Measurements from ENCODE around the gene GPRC5D. TPM values are rescaled to one million over a fixed set of nuclear protein-coding genes. Genes with fewer than 3 reads are reported as not detected.
A peak's percentile ranks its signal among the peaks of the same experiment; 100 is the strongest.

Gene GPRC5D
- total and polyA plus RNA-seq, 2 experiments from 2014 or later = not detected

- H4K20me1 ChIP-seq (ENCODE audit: insufficient read depth) = no peaks in the 10 kb centered on the region
- H3K4me1 ChIP-seq (ENCODE audit: insufficient read depth) = peaks cover 11% of the 10 kb centered on the region
- H3K79me2 ChIP-seq (ENCODE audit: insufficient read depth) = no peaks in the 10 kb centered on the region
- in situ Hi-C loops (cut with MboI) = no loop called here
- H3K27me3 ChIP-seq (replicated peaks; ENCODE audit: insufficient read depth) = no peaks in the 10 kb centered on the region
- H3K9ac ChIP-seq = no peak overlapping the region
- H3K4me3 ChIP-seq = no peak overlapping the region
- 50 to 58% methylated on average over 2 of the region's 2 CpGs for WGBS, 2 experiments (ENCODE audit: low coverage in 1 of 2, low lambda C conversion rate in 2 of 2, missing lambda C conversion rate in 2 of 2)
- H3K9me3 ChIP-seq (ENCODE audit: low read depth) = no peaks in the 10 kb centered on the region
- H3K36me3 ChIP-seq (ENCODE audit: low read depth) = no peaks in the 10 kb centered on the region
- no peak overlapping the region for H3K27ac ChIP-seq
- H3K9me2 ChIP-seq (ENCODE audit: insufficient read depth) = no peaks in the 10 kb centered on the region
- H3F3A ChIP-seq (ENCODE audit: insufficient read depth) = 0 out of 2 replicates have a peak, but pooled peaks cover 5% of the 10 kb centered on the region
- TF ChIP-seq EZH2phosphoT487 (IDR thresholded peaks at IDR 0.05; ENCODE audit: insufficient read depth, low read depth) (no peak), EZH2 (IDR thresholded peaks at IDR 0.05; ENCODE audit: insufficient read depth, poor library complexity, severe bottlenecking) (no peak)
- no peak overlapping the region for H2AFZ ChIP-seq
- H3K4me2 ChIP-seq (ENCODE audit: unreplicated experiment) = no peak overlapping the region
- DNase-seq = no peak
Measured at GRCh38 chr12:12930633-12931219, 21.2 kb downstream of the GPRC5D start.

- TF ChIP-seq EZH2phosphoT487 (IDR thresholded peaks at IDR 0.05; ENCODE audit: insufficient read depth, low read depth) (no peak), EZH2 (IDR thresholded peaks at IDR 0.05; ENCODE audit: insufficient read depth, poor library complexity, severe bottlenecking) (no peak)
- Histone ChIP-seq H2AFZ (no peak overlapping the region), H3K79me2 (ENCODE audit: insufficient read depth) (no peaks in the 10 kb centered on the region), H3K4me1 (ENCODE audit: insufficient read depth) (peaks cover 17% of the 10 kb centered on the region), H3K9me3 (ENCODE audit: low read depth) (no peaks in the 10 kb centered on the region), H3K27me3 (replicated peaks; ENCODE audit: insufficient read depth) (no peaks in the 10 kb centered on the region), H3K4me2 (ENCODE audit: unreplicated experiment) (no peak overlapping the region), H3K36me3 (ENCODE audit: low read depth) (no peaks in the 10 kb centered on the region), H3K4me3 (no peak overlapping the region), H3K27ac (no peak overlapping the region), H3K9me2 (ENCODE audit: insufficient read depth) (no peaks in the 10 kb centered on the region), H4K20me1 (ENCODE audit: insufficient read depth) (no peaks in the 10 kb centered on the region), H3K9ac (no peak overlapping the region), H3F3A (ENCODE audit: insufficient read depth) (0 out of 2 replicates have a peak, but pooled peaks cover 5% of the 10 kb centered on the region)
- no peak for DNase-seq
- WGBS, 2 experiments (ENCODE audit: low coverage in 1 of 2, low lambda C conversion rate in 2 of 2, missing lambda C conversion rate in 2 of 2) = 93 to 95% methylated on average over 6 of the region's 6 CpGs
- in situ Hi-C loops (cut with MboI) = no loop called here
Measured at GRCh38 chr12:12929696-12930095, 22.3 kb downstream of the GPRC5D start.

GRCh38 chr12:12927211-12928079 lies 24.5 kb downstream of the GPRC5D start:
- in situ Hi-C loops (cut with MboI) = no loop called here
- Histone ChIP-seq H3K4me1 (ENCODE audit: insufficient read depth) (peaks cover 18% of the 10 kb centered on the region), H2AFZ (no peak overlapping the region), H3K27ac (no peak overlapping the region), H4K20me1 (ENCODE audit: insufficient read depth) (no peaks in the 10 kb centered on the region), H3K4me2 (ENCODE audit: unreplicated experiment) (no peak overlapping the region), H3K9ac (no peak overlapping the region), H3K9me2 (ENCODE audit: insufficient read depth) (no peaks in the 10 kb centered on the region), H3K27me3 (replicated peaks; ENCODE audit: insufficient read depth) (no peaks in the 10 kb centered on the region), H3F3A (ENCODE audit: insufficient read depth) (peaks cover 5% of the 10 kb centered on the region; the same call in 1 of the 2 replicates), H3K9me3 (ENCODE audit: low read depth) (no peaks in the 10 kb centered on the region), H3K4me3 (no peak overlapping the region), H3K36me3 (ENCODE audit: low read depth) (no peaks in the 10 kb centered on the region), H3K79me2 (ENCODE audit: insufficient read depth) (no peaks in the 10 kb centered on the region)
- DNase-seq = no peak
- WGBS, 2 experiments (ENCODE audit: low coverage in 1 of 2, low lambda C conversion rate in 2 of 2, missing lambda C conversion rate in 2 of 2) = 69 to 80% methylated on average over 25 to 27 of the region's 27 CpGs
- TF ChIP-seq EZH2 (IDR thresholded peaks at IDR 0.05; ENCODE audit: insufficient read depth, poor library complexity, severe bottlenecking) (no peak), EZH2phosphoT487 (IDR thresholded peaks at IDR 0.05; ENCODE audit: insufficient read depth, low read depth) (no peak)

DNA sequence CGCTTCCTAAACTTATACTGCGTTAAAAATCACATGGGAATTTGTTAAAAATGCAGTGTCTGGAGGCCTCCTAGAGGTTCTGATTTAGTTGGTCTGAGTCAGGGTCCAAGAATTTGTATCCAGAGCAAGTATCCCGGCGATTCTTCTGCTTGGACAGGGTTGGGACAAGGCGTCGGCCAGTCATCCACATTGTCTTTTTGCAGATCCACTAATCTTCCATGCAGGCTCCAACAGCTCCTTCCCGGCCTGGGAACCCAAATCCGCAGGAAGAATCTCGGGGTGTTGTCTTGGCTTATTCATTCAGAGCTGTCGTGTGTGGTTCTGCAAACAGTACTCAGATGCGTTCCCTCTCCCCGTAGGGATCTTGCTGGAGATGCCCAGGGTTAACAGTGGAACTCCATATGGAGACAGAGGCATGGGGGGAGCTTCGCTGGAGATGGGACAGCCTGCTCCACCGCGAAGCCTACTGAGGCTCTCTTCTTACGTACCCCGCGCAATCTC lies 25.3 kb downstream of the GPRC5D start:
- no peaks in the 10 kb centered on the region for H3K36me3 ChIP-seq (ENCODE audit: low read depth)
- no peak overlapping the region for H3K4me3 ChIP-seq
- peaks cover 8% of the 10 kb centered on the region for H3F3A ChIP-seq (ENCODE audit: insufficient read depth)
- H3K4me2 ChIP-seq (ENCODE audit: unreplicated experiment) = no peak overlapping the region
- peak; percentile 72 for DNase-seq
- no peaks in the 10 kb centered on the region for H3K9me2 ChIP-seq (ENCODE audit: insufficient read depth)
- WGBS, 2 experiments (ENCODE audit: low coverage in 1 of 2, low lambda C conversion rate in 2 of 2, missing lambda C conversion rate in 2 of 2) = 79 to 80% methylated on average over 18 of the region's 18 CpGs
- H3K27me3 ChIP-seq (replicated peaks; ENCODE audit: insufficient read depth) = no peaks in the 10 kb centered on the region
- H3K9me3 ChIP-seq (ENCODE audit: low read depth) = no peaks in the 10 kb centered on the region
- H3K9ac ChIP-seq = peak overlapping the region; percentile 26; the same call in 1 of the 2 replicates
- peaks cover 26% of the 10 kb centered on the region for H3K4me1 ChIP-seq (ENCODE audit: insufficient read depth)
- H3K27ac ChIP-seq = peak overlapping the region; percentile 31; the same call in 1 of the 2 replicates
- no peaks in the 10 kb centered on the region for H3K79me2 ChIP-seq (ENCODE audit: insufficient read depth)
- peak overlapping the region; percentile 24; the same call in 1 of the 2 replicates for H2AFZ ChIP-seq
- H4K20me1 ChIP-seq (ENCODE audit: insufficient read depth) = no peaks in the 10 kb centered on the region
- TF ChIP-seq EZH2 (IDR thresholded peaks at IDR 0.05; ENCODE audit: insufficient read depth, poor library complexity, severe bottlenecking) (no peak), EZH2phosphoT487 (IDR thresholded peaks at IDR 0.05; ENCODE audit: insufficient read depth, low read depth) (no peak)
- in situ Hi-C loops (cut with MboI) = no loop called here
